Breast epithelium (tissue), 4 donors: ENCODE measurements around the gene SOX13. TPM values are rescaled to one million over a fixed set of nuclear protein-coding genes. Genes with fewer than 3 reads are reported as not detected.

Source experiments
- DNase-seq, 2 donors: peaks; one replicate each; pipeline ENCODE4 v3.0.0-alpha.2; 2019; ENCODE audit warnings: low spot score in 2 of 2
- H3K27ac ChIP-seq, 2 donors: fragments of 200-600 bp; sonication (generic) in 1 of 2; one replicate each; pipeline ENCODE4 v1.5.1; 2016 to 2019; ENCODE audit warnings: mild to moderate bottlenecking in 1 of 2
- H3K27me3 ChIP-seq, 2 donors: fragments of 200-600 bp; sonication (generic) in 1 of 2; one replicate each; pipeline versions ENCODE4 v1.5.1 to v1.6.0; 2017 to 2019; ENCODE audit warnings: control low read depth in 1 of 2, mild to moderate bottlenecking in 1 of 2
- H3K36me3 ChIP-seq: fragments of 200-600 bp; one replicate; pipeline ENCODE4 v1.5.1; 2019
- H3K4me1 ChIP-seq, 2 donors: fragments of 200-600 bp; sonication (generic); one replicate each; pipeline ENCODE4 v1.5.1; 2016 to 2019; ENCODE audit warnings: control low read depth in 1 of 2
- H3K4me3 ChIP-seq, 3 donors: fragments of 200-600 bp; sonication (generic); 1 replicate in 2 of 3; 2 replicates in 1 of 3; pipeline ENCODE4 v1.5.1; 2016 to 2019; ENCODE audit warnings: mild to moderate bottlenecking in 3 of 3, moderate library complexity in 2 of 3
- H3K9me3 ChIP-seq, 2 donors: fragments of 200-600 bp; sonication (generic) in 1 of 2; one replicate each; pipeline ENCODE4 v1.5.1; 2016 to 2019; ENCODE audit warnings: control low read depth in 1 of 2
- POLR2A ChIP-seq: fragments of 450-650 bp; IDR thresholded peaks from one replicate; pipeline ENCODE4 v1.6.1; 2016; ENCODE audit warnings: antibody characterized with exemption, mild to moderate bottlenecking, moderate library complexity
- POLR2AphosphoS5 ChIP-seq, 3 donors: sonication (generic); formaldehyde crosslinking; IDR thresholded peaks; one replicate each; pipeline ENCODE4 v1.6.1; 2017; ENCODE audit warnings: antibody characterized with exemption in 3 of 3
- intact Hi-C: fragments of 100-400 bp; cut with DNase I; formaldehyde crosslinking; loops from one replicate; pipeline ENCODE4 v1.15.1; 2023; ENCODE audit warnings: low total_unique reads
- total RNA-seq, 3 donors: library from RNA; depleted of rRNA; stranded (reverse); fragments of >200 nt; gene quantifications; one replicate each; pipeline ENCODE4 v1.1.0, GENCODE V29; 2016
- TF ChIP-seq, protein P1 (sequence below), 3 donors: fragments of 450-650 bp; IDR thresholded peaks; one replicate each; pipeline ENCODE4 v1.5.1; 2016 to 2017; ENCODE audit warnings: antibody characterized with exemption in 3 of 3, mild to moderate bottlenecking in 3 of 3, moderate library complexity in 3 of 3

Gene SOX13
- total RNA-seq = 10 to 100 TPM; 22.9 to 34.7 (median 31.9) TPM

DNA sequence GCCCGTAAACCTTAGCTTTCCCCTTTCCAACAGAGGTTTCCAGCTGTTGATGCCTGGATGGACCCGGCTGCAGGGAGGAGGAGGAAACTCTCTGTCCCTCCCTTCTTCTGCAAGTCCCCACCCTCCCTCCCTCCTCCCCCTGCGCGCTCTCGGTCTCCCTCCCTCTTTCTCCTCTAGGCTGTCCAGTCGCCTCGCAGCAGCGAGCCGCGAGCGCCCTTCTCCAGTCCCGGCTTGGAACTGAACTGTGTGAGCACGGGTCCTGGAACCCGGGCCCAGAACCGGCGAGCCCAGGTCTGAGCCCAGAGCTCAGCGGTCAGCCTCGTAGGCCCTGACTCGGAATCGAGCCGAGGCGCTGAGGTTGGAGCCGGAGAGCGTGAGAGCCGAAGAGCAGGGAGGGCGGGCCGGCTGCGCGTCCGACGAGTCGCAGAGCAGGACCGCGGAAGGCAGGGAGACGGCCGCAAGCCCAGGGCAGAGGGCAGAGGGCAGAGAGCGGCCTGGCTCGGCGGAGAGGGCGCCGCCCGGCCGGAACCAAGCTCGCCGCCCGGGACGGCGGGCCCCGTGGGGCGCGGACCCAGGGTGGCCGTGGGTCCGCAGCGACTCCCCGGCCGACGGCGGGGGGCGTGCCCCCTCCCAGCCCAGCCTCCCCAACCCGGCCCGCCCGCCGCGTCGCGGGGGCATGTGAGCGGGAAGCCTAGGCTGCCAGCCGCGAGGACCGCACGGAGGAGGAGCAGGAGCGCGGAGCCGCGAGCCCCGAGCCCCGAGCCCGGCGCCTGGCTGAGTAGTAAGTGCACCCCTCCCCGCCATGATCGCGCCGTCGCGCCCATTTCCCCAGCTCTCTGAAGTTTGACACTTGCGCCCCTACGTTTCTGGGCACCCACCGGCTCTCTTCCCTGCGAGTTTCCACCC is at the start of gene SOX13:
Gene SOX13 (plus strand): TSS at position 185 of the 906 bp plus-strand sequence. CDS start 39,801 bp downstream, outside the sequence.
- TF ChIP-seq POLR2A (peak; percentile 81), POLR2AphosphoS5 (IDR thresholded peaks at IDR 0.05) (peak; percentile 82 to 97 (median 94))
- TF ChIP-seq, protein P1, sequence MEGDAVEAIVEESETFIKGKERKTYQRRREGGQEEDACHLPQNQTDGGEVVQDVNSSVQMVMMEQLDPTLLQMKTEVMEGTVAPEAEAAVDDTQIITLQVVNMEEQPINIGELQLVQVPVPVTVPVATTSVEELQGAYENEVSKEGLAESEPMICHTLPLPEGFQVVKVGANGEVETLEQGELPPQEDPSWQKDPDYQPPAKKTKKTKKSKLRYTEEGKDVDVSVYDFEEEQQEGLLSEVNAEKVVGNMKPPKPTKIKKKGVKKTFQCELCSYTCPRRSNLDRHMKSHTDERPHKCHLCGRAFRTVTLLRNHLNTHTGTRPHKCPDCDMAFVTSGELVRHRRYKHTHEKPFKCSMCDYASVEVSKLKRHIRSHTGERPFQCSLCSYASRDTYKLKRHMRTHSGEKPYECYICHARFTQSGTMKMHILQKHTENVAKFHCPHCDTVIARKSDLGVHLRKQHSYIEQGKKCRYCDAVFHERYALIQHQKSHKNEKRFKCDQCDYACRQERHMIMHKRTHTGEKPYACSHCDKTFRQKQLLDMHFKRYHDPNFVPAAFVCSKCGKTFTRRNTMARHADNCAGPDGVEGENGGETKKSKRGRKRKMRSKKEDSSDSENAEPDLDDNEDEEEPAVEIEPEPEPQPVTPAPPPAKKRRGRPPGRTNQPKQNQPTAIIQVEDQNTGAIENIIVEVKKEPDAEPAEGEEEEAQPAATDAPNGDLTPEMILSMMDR (IDR thresholded peaks at IDR 0.05) = peak; percentile 14 to 39 (median 28)
- no peaks in the 10 kb centered on the region for H3K9me3 ChIP-seq
- intact Hi-C loops = loop anchor here (5.0 kb wide), 1 partner anchor 54 kb away; no protein-coding TSS in a partner anchor
- H3K27me3 ChIP-seq = no peaks in the 10 kb centered on the region
- no peaks in the 10 kb centered on the region for H3K4me1 ChIP-seq
- peak; percentile 81 to 87 for DNase-seq
- no peaks in the 10 kb centered on the region for H3K36me3 ChIP-seq
- H3K4me3 ChIP-seq = peak within 1 kb of the TSS; percentile 76 to 83 (median 83)
- peak within 1 kb of the TSS; percentile 81 to 88 for H3K27ac ChIP-seq

- DNase-seq = no peak
- no peak overlapping the region for H3K27ac ChIP-seq
- intact Hi-C loops = no loop called here
- TF ChIP-seq POLR2A (no peak), POLR2AphosphoS5 (IDR thresholded peaks at IDR 0.05) (no peak)
- TF ChIP-seq, protein P1 (IDR thresholded peaks at IDR 0.05) = no peak
- no peaks in the 10 kb centered on the region for H3K36me3 ChIP-seq
- no peaks in the 10 kb centered on the region for H3K9me3 ChIP-seq
- H3K27me3 ChIP-seq = no peaks in the 10 kb centered on the region
- H3K4me1 ChIP-seq = no peaks in the 10 kb centered on the region
- H3K4me3 ChIP-seq = no peak overlapping the region
Measured at GRCh38 chr1:204025917-204026707, 46.8 kb upstream of the SOX13 start.

DNA sequence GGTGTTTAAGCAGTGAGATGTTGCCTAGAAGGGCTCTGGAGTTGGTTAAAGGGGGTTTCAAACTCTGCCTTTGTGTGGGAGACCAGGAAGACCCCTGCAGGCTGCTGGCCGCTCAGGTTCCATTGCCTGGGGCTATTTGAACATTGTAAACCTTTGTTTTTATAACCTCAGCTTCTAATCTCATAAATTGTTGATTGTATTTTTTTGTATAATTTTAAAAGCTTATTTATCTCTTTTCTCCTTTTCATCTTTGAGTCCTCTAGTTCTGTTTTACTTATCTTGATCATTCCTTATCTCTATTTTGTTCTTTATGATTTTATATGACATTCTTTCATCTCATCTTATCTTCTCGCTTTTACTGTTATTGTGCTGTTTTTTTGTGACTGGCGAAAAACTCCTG is 45.5 kb upstream of the SOX13 start:
- H3K27me3 ChIP-seq = no peaks in the 10 kb centered on the region
- TF ChIP-seq POLR2A = no peak
- no peak for TF ChIP-seq POLR2AphosphoS5 (IDR thresholded peaks at IDR 0.05)
- TF ChIP-seq, protein P1 (IDR thresholded peaks at IDR 0.05) = no peak
- H3K4me1 ChIP-seq = no peaks in the 10 kb centered on the region
- no peak overlapping the region for H3K27ac ChIP-seq
- intact Hi-C loops = no loop called here
- H3K36me3 ChIP-seq = no peaks in the 10 kb centered on the region
- DNase-seq = no peak
- no peaks in the 10 kb centered on the region for H3K9me3 ChIP-seq
- no peak overlapping the region for H3K4me3 ChIP-seq

DNA sequence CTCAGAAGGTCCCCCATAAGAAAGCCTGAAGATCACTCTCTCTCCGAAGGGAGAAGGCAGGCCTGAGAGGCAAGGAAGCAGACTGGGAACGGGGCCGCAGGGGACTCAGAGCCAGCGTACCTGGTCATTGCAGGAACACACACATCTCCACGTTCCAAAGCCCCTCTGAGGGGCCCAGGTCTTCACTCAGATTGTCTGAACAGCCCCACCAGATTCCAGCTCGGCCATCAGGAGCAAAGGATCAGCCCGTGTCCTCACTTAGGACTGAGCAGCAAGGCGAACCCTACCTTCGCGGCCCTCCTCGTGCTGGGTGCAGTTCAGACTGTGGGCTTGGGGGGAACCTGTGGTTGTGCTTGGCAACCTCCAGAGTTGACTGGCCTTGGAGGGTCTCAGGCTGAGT is 43.9 kb upstream of the SOX13 start:
- TF ChIP-seq POLR2AphosphoS5 (IDR thresholded peaks at IDR 0.05) = no peak
- no peak for TF ChIP-seq POLR2A
- TF ChIP-seq, protein P1 (IDR thresholded peaks at IDR 0.05) = no peak
- no peak overlapping the region for H3K4me3 ChIP-seq
- DNase-seq = no peak
- H3K27me3 ChIP-seq = no peaks in the 10 kb centered on the region
- no peak overlapping the region for H3K27ac ChIP-seq
- intact Hi-C loops = no loop called here
- no peaks in the 10 kb centered on the region for H3K9me3 ChIP-seq
- no peaks in the 10 kb centered on the region for H3K36me3 ChIP-seq
- no peaks in the 10 kb centered on the region for H3K4me1 ChIP-seq
